ENCODE data around the gene MACROD1.

GRCh38 chr11:64022125-64022784 lies 143.7 kb downstream of the MACROD1 start:
- TF ChIP-seq EZH2 (IDR thresholded peaks at IDR 0.05; ENCODE audit: borderline replicate concordance, insufficient read depth, low read depth, low read length, poor library complexity, severe bottlenecking) (no peak), CTCF (IDR thresholded peaks at IDR 0.05) (no peak)

All from B cell (primary cell).